Measurements from ENCODE around the gene FAM217A.

The FAM217A gene

DNA sequence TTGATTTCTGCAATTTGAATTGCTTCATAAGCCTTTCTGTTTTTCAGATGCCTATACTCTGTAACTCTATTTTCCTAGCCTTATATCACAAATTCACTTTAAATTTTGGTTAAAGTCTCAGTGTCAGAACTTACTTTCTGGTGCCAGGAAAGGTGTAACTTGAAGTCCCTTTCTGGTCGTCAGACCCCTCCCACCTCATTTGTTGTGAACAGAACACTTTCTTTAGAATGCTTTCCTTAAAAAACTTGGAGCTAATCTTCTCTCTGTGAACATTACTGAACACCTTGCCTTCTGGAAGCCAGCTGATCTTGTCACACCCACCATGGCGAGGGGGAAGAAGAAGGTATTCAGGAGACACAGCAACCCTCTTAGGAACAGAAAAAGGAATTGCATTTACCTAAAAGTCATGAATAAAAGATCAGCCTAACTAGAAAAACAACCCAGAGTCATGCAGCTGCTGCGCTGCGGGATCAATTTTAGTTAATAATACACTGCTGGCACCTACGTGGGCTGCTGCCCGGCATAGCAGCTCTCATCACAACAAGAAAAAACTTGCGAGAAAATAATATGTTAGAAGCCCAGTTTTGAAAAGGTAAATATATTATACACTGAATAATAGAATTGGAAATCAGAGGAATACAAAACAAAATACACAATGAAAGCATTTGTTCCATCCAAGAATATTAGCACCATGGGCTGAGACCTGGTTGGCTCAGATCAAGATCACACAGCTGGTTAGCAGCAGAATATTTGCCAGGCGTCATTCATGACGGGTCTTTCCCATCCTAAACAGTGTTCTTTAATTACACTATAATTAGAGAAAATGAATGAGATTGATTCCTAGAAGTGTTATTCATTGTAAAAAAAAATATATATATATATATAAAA, 5.8 kb upstream of the FAM217A start:
- DNase-seq = no peak

DNA sequence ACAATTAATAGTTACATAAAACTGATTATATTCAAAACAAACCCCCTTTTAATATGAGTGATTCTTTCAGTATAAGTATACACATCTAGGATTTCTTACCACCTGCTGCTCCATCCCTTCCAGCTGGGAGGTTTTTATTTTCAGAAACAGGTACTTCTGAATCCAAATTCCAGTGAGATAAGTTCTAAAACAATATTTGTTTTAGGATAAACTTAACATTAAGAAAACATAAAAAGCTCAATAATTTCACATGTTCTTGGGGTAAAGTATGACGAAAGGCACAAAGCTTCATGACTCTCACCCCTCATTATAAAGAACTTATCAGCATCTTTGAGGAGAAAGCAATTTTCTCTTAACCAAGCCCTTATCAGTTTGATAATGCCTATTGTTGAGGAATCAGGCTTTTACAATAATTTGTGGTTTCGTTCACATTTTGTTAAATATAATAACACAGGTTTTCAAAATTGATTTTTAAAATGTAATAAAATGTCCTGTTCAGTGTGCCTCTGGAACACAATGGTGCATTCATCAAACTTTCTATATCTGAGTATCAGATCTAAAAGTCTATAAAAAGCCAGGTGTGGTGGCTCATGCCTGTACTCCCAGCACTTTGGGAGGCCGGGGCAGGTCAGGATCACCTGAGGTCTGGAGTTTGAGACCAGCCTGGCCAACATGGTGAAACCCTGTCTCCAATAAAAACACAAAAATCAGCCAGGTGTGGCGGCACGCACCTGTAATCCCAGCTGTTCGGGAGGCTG, 4.3 kb downstream of the FAM217A start:
- no peak for DNase-seq

DNA sequence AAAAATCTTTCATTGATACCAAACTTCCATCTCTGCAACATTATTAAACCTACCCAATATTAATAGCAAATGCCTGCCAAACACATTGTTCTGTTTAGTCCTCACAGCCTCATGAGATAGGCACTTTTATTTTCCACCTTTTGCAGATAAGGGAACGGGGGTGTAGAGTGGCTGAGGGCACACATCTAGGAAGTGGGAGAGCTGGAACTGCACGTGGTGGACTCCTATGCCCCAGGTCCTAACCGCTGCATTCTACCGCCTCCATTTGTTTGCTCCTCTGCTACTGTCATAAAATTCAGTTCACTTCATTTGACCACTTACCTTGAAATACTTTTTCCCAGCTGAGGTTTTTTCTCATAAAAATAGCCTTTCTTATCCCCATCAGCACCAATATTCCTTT, 7.6 kb downstream of the FAM217A start:
- no peak for DNase-seq

DNA sequence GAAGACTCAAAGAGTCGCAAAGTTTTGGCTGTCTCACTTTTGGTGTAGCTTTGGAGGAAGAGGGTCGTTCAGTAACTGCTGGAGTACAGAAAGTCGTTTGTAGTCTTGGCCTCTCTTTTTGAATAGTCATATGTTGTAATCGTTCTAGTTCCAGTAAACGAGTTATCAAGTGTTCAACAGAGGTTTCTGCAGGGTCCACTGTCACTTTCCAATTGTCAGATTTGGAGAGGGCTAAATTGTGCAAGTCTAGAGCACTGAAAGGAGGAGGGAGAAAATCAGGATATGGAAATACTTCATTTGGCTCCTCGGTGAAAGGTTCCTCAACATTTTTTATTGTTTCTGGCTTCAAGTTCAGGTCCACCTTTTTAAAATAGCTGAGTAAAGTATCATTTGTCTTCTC, 9.7 kb downstream of the FAM217A start:
- no peak for DNase-seq

DNA sequence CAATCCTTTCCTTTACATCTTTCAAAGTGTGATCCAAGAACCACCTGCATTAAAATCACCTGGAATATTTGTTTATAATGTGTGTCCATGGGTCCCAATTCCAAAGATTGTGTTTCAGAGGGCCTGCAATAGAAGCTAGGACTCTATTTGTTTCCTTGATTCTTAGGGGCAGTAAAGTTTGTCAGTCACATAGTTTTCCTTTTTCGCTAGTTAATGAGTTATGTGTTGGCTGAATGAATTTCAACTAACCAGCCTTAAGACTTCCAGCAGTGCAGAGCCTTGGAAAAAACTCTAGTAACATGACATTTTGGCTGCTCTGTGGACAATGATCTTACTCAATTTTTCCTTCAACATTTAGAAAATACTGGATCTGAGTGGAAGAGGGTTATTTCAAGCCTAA, 11.3 kb downstream of the FAM217A start:
- no peak for DNase-seq

DNA sequence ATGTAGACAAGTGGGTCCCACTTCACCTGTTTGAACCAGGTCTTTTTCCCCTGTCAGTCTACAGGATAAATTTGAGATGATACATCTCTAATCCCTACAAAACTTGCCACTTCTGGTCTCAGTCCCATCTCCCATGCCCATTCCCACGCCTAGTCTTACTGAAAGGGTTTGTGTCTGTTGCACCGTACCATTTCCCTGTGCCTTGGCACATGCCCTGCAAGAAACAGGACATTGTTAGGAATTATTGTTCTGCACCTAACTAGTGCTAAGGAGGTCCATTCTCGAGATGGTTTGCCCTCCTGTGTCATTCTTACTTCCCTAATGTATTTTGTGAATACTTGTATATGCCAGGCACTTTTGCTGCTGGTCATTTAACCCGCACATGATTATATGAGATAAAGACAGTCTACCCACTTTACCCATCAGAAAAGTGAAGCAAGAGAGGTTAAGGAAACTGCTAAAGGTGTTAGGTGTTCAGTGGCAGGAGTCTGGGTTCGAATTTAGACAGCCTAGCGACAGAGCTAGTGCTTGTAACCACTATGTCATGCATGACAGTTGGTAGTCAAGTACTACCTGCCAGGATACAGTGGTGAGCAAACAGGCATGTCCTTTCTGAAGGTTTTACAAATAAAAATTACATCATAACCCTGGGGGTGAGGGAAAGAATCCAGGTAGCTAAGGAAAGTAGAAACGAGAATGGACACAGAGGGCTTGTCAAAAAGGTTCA, 12.7 kb downstream of the FAM217A start:
- no peak for DNase-seq

DNA sequence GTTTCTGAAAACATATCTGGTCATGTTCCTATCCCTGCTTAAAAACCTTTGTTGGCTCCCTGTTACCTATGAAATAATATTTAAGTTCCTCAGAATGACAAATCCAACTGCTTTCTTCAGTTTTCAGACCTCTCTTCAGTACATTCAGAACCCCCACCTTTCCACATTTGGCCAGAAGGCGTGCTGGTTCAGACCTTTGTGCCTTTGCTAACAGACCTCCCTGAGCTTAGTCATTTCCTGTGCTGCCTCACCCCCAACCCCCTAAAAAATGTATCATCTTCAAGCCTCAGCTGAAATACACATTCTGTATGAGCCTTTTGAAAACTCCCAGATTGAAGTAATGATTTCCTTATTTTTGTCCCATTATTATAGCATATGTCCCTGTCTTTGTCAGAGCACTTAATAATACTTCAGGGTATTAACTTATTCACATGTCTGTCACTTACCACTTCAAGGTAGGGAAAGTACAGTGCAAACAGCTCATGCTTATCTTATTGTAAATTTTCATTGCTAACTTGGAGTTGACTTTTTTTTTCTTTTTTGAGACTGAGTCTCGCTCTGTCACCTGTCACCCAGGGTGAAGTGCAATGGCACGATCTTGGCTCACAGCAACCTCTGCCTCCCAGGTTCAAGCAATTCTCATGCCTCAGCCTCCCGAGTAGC, 19.7 kb downstream of the FAM217A start:
- DNase-seq = no peak

DNA sequence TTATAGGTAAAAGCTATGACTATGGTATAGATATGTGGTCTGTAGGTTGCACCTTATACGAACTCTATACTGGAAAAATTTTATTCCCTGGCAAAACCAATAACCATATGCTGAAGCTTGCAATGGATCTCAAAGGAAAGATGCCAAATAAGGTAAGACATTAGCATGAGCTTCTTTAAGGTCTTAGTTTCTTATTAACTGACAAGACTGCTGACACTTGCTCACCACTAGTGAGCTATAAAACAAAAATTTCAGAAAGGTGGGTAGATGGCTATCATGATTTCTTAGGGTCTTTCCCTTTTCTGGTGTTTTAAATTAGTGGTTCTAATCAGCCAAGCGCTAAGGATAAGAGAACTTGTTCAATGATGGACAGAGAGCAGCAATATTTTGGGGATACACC, 21.9 kb downstream of the FAM217A start:
- no peak for DNase-seq

DNA sequence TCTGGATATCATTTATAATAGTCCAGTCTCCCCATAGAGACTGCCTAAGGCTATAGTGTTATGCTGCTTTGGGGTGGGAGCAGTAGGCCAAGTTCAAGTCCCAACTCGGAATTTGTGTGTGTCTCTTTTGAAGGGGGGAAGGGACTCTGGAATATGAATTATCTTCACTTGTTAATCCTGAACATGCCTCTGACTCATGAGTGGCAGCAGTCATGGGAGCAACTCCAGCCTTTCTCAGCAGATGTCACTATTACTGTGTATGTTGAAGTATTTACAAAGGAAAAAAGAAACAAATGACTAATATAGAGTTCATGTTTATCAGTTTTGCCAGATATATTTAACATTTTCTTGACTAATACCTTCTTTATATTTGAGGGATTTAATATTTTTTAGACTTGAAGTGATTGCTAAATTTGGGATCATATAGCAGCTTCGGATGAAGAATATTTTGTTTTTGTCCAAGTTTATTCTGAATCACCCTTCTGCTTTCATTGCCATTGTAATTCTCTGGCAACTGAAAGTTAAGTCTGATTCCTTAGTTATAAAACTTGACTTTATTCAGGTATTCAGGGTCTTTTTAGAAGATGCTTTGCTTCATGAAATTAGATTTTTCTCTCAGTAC, 23.4 kb downstream of the FAM217A start:
- DNase-seq = no peak

DNA sequence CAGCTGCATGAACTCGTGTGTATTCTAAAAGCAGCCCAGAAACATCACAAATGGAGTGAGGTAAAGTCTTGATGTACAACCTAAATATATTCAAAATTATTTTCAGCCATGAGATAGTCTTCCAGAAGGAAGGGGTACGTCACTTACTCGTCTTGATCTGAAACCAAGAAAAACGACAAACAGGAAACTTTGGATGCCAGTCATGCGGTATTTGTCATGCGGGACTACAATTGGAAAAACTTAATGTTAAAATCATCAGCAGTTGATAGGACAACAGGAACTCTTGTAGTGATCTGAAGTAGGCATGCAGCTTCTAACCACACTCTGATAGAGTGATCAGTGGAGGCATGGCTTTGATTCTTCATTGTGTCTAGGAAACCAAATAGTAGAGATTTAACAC, 29.7 kb downstream of the FAM217A start:
- DNase-seq = no peak

DNA sequence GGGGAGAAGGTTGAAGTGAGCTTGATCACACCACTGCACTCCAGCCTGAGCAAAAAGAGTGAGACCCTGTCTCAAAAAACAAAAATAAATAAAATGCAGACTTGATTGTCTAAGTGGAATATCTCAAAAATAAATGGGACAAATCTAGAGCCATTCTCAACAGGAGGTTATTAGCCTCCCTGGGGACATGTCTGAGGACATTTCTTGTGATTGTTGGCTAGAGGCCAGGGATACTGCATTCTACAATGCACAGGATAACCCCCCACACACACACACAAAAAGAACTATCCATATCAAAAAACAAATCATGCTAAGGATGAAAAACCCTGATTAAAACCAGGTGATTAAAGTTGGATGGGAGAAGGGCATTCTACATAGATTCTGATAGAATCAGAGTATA, 37.5 kb downstream of the FAM217A start:
- DNase-seq = no peak

DNA sequence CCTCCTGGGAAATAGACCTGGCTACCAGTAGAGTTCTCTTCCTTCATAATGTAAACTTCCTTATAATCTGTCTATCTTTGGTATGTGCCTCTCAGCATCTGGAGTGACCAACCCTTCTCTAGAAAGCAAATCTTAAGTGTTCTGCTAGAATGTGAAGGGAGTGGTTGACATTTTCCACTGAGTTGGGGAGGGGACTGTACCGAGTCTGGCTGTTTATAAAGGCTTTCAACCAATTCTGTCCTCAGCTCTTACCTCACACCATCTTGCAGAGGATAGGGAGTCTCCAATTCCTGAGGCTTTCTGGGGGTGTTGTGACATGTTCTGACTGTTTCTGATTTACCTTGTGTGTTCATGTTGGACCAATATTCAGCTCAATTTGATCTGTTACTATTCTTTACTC, 39.6 kb downstream of the FAM217A start:
- DNase-seq = no peak

DNA sequence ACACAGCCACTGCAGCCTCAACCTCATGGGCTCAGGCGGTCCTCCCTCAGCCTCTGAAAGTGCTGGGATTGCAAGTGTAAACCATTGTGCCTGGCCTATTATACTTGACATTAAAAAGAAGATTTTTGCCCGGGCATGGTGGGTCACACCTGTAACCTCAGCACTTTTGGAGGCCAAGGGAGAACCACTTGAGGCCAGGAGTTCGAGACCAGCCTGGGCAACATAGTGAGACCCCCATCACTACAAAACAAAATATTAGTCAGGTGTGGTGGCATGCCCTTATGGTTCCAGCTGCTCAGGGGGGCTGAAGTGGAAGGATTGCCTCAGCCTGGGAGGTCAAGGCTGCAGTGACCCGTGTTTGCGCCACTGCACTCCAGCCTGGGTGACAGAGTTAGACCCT, 42.4 kb downstream of the FAM217A start:
- no peak for DNase-seq

DNA sequence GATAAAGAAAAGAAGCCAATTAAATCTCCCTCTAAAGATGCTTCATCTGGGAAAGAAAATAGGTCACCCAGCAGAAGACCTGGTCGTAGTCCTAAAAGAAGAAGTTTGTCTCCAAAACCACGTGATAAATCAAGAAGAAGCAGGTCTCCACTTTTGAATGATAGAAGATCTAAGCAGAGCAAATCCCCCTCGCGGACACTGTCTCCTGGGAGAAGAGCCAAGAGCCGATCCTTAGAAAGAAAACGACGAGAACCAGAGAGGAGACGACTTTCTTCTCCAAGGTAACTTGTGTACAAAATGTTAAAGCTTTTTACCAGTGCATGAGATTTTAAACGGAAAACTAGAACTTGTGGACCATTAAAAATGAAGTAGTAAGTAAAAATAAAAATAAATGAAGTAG, 46.5 kb downstream of the FAM217A start:
- no peak for DNase-seq

DNA sequence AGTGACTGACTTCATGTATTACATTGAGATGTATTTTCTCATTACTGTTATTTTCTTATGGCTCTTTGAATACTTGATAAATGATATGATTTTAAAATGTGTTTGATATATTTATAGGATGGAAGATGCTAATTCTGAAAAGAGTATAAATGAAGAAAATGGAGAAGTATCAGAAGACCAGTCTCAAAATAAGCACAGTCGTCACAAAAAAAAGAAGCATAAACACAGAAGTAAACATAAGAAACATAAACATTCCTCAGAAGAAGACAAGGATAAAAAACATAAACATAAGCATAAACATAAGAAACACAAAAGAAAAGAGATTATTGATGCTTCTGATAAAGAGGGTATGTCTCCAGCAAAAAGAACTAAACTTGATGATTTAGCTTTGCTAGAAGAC, 47.5 kb downstream of the FAM217A start:
- DNase-seq = no peak

DNA sequence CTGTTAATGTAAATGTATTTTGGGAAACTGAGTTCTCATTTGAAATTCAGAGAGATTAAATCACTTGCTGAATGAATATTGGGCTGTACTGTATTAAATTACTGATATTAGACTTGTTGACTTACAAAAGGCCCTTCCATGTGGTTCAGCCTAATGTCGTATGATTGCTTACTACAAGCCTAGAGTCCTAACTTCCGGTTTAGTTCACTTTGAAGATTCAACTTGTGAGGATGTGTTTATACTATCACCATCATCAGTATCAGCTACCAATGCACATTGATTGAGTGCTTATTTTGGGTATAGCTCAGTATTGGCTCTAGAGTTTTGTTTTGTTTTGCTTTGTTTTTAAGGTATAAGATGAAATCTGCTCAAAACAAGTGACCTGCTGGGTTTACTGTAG, 48.3 kb downstream of the FAM217A start:
- no peak for DNase-seq

DNA sequence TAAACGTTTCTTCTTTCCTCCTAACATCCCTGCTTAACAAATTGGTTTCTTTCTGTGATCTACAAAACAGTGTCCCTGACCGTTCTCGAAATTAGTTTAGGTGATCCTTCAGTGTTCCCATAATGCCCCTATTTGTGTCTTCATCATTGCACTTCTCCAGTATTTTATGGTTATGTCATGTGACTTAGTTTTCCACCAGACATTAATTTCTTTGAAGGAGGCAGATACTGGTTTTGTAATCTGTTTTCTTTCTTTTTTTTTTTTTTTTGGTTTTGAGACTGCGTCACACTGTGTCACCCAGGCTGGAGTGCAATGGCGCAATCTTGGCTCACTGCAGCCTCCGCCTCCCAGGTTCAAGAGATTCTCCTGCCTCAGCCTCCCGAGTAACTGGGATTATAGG, 49.2 kb downstream of the FAM217A start:
- no peak for DNase-seq

DNA sequence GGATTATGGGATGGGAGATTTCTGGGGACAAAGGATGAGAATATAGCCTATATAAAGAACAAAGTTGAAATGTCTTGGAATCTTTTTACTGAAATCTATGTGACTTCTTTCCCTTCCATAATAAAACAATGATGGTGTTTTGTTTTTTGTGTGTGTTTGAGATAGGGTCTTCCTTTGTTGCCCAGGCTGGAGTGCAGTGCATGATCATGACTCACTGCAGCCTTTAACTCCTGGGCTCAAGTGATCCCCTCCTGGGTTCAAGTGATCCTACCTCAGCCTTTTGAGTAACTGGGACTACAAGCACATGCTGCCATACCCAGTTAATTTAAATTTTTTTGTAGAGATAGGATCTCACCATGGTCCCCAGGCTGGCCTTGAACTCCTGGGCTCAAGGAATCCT, 50.9 kb downstream of the FAM217A start:
- DNase-seq = no peak

DNA sequence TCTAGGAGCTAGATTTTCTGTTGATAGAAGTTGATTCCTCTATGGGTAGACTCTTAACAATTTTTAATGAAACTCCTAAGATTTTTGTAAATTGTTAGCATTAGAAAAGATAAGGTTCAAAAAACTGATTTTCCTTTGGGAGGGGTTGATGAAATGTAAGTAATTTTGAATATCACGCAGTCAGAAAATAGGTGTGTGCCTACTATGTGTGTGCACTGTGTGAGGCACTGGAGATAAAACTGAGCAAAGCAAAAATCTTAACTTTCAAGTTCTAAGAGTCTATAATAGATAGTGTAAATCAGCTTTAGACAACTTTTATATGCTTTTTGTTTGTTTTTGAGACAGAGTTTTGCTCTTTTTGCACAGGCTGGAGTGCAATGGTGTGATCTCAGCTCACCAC, 53.3 kb downstream of the FAM217A start:
- no peak for DNase-seq

DNA sequence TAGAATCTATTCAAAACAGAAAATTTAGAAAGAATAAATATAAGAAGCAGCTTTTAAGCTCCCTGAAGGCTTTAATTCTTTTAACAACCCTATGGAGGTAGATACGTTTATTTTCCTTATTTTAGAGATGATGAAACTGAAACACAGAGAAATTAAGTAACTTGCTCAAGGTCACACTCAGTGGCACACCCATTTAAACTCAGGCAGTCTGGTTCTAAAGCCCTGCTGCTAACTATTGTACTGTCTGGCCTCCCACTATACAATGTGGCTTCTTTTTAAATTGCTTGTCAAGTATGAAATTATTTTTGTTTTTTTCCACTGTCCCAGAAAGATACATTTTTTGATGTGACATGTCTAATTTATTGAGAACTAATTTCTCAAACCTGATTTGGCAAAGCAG, 55.7 kb downstream of the FAM217A start:
- DNase-seq = no peak

DNA sequence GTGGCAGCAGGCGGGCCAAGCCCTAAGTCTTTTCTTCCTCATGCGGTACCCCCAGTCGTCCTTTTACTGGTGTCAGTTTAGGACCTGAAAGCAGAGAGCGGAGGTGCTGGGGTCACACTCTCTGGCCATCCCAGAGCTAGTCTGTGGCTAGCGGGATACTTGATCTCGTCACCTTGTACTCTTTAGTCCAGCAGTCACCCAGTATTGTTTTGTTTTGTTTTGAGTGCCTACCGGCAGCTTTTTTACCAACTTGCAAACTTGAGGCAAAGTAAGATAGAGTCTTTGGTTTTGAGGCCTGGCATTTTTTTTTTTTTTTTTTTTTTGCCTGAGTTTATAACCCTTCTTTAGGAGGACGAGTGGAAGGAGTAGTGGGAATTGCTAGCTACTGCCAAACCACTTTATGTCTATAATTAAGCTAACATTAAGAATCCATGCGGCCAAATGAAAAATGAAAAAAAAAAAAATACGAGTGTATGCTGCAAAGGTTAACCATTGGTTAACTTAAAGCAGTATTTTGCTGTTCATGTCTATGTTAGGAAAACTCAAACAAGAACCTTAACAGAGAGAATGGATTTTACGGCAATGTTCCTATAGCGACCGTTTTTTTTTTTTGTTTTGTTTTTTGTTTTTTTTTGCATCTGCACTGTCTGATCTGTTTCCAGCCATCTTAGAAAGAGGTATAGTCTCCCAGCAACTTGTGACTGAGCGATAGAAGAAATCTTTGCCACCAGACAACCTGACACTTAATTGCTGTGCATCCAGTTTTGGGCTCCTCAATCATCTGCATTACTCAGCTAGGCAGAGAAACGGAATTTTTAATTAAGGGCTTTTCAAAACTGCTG, 56.9 kb downstream of the FAM217A start:
- no peak for DNase-seq

Data from cortex of kidney (tissue), 1 donor.